Measurements from ENCODE around the gene EPB41L2.

The EPB41L2 gene

GRCh38 chr6:130864344-130864743, 198.7 kb downstream of the EPB41L2 start:
- H3K4me3 ChIP-seq = no peak overlapping the region
- no peak overlapping the region for H3K9ac ChIP-seq (ENCODE audit: insufficient read length)
- no peak overlapping the region for H3K27ac ChIP-seq
- H3K36me3 ChIP-seq (ENCODE audit: insufficient read depth, low read length) = peaks cover 46% of the 10 kb centered on the region
- no peaks in the 10 kb centered on the region for H3K9me3 ChIP-seq (ENCODE audit: low read depth, low read length)
- DNase-seq (ENCODE audit: low read depth, low spot score) = no peak
- no peak for TF ChIP-seq FOXP2 (optimal IDR thresholded peaks at IDR 0.05; ENCODE audit: control extremely low read depth, extremely low read length, insufficient read depth)
- TF ChIP-seq EZH2 (IDR thresholded peaks at IDR 0.05) = no peak
- no peak for TF ChIP-seq POLR2AphosphoS5 (IDR thresholded peaks at IDR 0.05; ENCODE audit: borderline replicate concordance, low read depth, low read length)

GRCh38 chr6:130863415-130864230, 199.4 kb downstream of the EPB41L2 start:
- no peak overlapping the region for H3K4me3 ChIP-seq
- no peak for DNase-seq (ENCODE audit: low read depth, low spot score)
- H3K36me3 ChIP-seq (ENCODE audit: insufficient read depth, low read length) = peaks cover 44% of the 10 kb centered on the region
- no peak overlapping the region for H3K27ac ChIP-seq
- TF ChIP-seq POLR2AphosphoS5 (IDR thresholded peaks at IDR 0.05; ENCODE audit: borderline replicate concordance, low read depth, low read length) = no peak
- no peak for TF ChIP-seq FOXP2 (optimal IDR thresholded peaks at IDR 0.05; ENCODE audit: control extremely low read depth, extremely low read length, insufficient read depth)
- no peak for TF ChIP-seq EZH2 (IDR thresholded peaks at IDR 0.05)
- no peaks in the 10 kb centered on the region for H3K9me3 ChIP-seq (ENCODE audit: low read depth, low read length)
- no peak overlapping the region for H3K9ac ChIP-seq (ENCODE audit: insufficient read length)

- H3K9ac ChIP-seq (ENCODE audit: insufficient read length) = no peak overlapping the region
- H3K4me3 ChIP-seq = no peak overlapping the region
- H3K27ac ChIP-seq = no peak overlapping the region
- DNase-seq (ENCODE audit: low read depth, low spot score) = no peak
- no peaks in the 10 kb centered on the region for H3K9me3 ChIP-seq (ENCODE audit: low read depth, low read length)
- no peak for TF ChIP-seq FOXP2 (optimal IDR thresholded peaks at IDR 0.05; ENCODE audit: control extremely low read depth, extremely low read length, insufficient read depth)
- no peak for TF ChIP-seq POLR2AphosphoS5 (IDR thresholded peaks at IDR 0.05; ENCODE audit: borderline replicate concordance, low read depth, low read length)
- TF ChIP-seq EZH2 (IDR thresholded peaks at IDR 0.05) = no peak
- H3K36me3 ChIP-seq (ENCODE audit: insufficient read depth, low read length) = peaks cover 55% of the 10 kb centered on the region
Measured at GRCh38 chr6:130862370-130862769, 200.7 kb downstream of the EPB41L2 start.

DNA sequence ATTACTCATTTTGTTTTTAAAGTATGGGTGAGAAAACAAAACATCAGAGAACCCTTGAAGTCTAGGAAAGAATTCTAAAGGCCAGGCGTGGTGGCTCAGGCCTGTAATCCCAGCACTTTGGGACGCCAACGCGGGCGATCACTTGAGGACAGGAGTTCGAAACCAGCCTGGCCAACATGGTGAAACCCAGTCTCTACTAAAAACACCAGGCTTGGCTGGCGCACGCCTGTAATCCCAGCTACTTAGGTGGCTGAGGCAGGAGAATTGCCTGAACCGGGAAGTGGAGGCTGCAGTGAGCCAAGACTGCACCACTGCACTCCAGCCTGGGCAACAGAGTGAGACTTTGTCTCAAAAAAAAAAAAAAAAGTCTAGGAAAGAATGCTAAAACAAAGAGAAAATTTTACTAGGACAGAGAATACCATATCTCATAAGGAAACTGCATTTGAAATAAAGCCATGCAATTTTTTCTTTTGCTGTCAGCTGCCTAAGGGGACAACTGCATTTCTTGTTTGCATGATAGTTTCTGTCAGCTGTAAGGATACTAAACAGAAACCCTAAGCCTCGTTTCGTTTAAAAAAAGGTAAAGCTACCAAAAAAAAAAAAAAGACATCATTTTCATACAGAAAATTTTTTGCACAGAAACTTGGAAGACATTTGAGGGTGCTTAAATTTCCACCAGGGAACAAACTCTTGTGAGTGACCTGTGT, 203.7 kb downstream of the EPB41L2 start:
- Histone ChIP-seq H3K4me3 (no peak overlapping the region), H3K9me3 (ENCODE audit: low read depth, low read length) (0 out of 2 replicates have a peak, but pooled peaks cover 4% of the 10 kb centered on the region), H3K9ac (ENCODE audit: insufficient read length) (no peak overlapping the region), H3K36me3 (ENCODE audit: insufficient read depth, low read length) (peaks cover 42% of the 10 kb centered on the region), H3K27ac (no peak overlapping the region)
- DNase-seq (ENCODE audit: low read depth, low spot score) = no peak
- no peak for TF ChIP-seq EZH2 (IDR thresholded peaks at IDR 0.05)
- no peak for TF ChIP-seq FOXP2 (optimal IDR thresholded peaks at IDR 0.05; ENCODE audit: control extremely low read depth, extremely low read length, insufficient read depth)
- TF ChIP-seq POLR2AphosphoS5 (IDR thresholded peaks at IDR 0.05; ENCODE audit: borderline replicate concordance, low read depth, low read length) = no peak

DNA sequence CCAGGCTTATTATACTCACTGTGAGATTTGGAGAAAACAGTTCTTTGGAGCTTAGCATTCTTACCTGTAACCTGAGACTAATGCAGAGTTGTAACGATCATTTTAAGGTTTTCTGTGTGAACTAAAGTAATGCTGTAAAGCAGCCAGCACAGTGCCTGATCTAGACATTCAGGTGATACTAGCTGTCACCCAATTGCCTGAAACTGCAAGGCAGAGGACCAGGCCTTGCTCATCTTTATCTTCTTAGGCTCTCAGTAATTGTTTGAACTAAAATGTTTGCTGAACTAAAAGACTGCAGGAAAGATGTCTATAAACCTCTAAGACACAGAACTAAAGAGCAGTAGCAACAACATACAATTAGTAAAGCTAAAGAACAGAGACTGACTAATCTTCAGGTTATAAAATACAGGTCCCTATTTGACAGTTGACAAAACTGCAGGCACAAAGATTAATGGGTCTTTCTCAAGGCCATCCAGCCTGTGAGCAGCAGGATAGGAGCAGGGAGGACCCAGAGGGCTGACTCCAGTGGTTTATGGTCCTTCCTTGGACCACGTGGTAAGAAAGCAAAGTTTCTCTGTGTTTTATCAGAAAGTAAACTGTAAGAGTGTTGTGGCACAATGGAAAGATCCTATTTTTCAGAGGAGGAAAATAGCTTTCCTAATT, 204.4 kb downstream of the EPB41L2 start:
- Histone ChIP-seq H3K9me3 (ENCODE audit: low read depth, low read length) (0 out of 2 replicates have a peak, but pooled peaks cover 4% of the 10 kb centered on the region), H3K27ac (no peak overlapping the region), H3K4me3 (no peak overlapping the region), H3K36me3 (ENCODE audit: insufficient read depth, low read length) (peaks cover 35% of the 10 kb centered on the region), H3K9ac (ENCODE audit: insufficient read length) (no peak overlapping the region)
- no peak for DNase-seq (ENCODE audit: low read depth, low spot score)
- TF ChIP-seq FOXP2 (optimal IDR thresholded peaks at IDR 0.05; ENCODE audit: control extremely low read depth, extremely low read length, insufficient read depth) = no peak
- no peak for TF ChIP-seq EZH2 (IDR thresholded peaks at IDR 0.05)

DNA sequence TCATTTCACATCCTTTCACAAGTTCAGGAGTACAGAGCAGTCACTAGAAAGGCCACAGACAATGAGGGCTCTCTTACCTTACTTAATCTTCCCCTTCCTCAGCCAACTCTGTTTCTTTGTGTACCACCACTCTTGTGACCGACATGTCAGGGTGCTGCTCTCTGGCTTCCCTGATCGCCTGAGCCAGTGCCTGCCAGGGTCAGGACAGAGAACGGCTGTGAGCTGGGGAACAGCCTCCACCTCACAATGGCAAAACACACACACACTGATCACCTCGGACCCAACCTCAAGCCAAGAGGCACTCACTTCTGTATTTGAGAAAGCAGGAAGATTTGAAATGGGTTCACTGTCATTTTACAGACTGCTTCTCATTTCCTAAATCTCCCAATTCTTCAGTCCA, 205.0 kb downstream of the EPB41L2 start:
- Histone ChIP-seq H3K36me3 (ENCODE audit: insufficient read depth, low read length) (peaks cover 31% of the 10 kb centered on the region), H3K9ac (ENCODE audit: insufficient read length) (no peak overlapping the region), H3K9me3 (ENCODE audit: low read depth, low read length) (0 out of 2 replicates have a peak, but pooled peaks cover 4% of the 10 kb centered on the region), H3K4me3 (no peak overlapping the region), H3K27ac (no peak overlapping the region)
- TF ChIP-seq FOXP2 (optimal IDR thresholded peaks at IDR 0.05; ENCODE audit: control extremely low read depth, extremely low read length, insufficient read depth) (no peak), POLR2AphosphoS5 (IDR thresholded peaks at IDR 0.05; ENCODE audit: borderline replicate concordance, low read depth, low read length) (no peak), EZH2 (IDR thresholded peaks at IDR 0.05) (no peak)
- DNase-seq (ENCODE audit: low read depth, low spot score) = no peak

- Histone ChIP-seq H3K27ac (no peak overlapping the region), H3K9me3 (ENCODE audit: low read depth, low read length) (0 out of 2 replicates have a peak, but pooled peaks cover 4% of the 10 kb centered on the region), H3K9ac (ENCODE audit: insufficient read length) (no peak overlapping the region), H3K4me3 (no peak overlapping the region), H3K36me3 (ENCODE audit: insufficient read depth, low read length) (peaks cover 22% of the 10 kb centered on the region)
- TF ChIP-seq POLR2AphosphoS5 (IDR thresholded peaks at IDR 0.05; ENCODE audit: borderline replicate concordance, low read depth, low read length) (no peak), FOXP2 (optimal IDR thresholded peaks at IDR 0.05; ENCODE audit: control extremely low read depth, extremely low read length, insufficient read depth) (no peak), EZH2 (IDR thresholded peaks at IDR 0.05) (no peak)
- no peak for DNase-seq (ENCODE audit: low read depth, low spot score)
Measured at GRCh38 chr6:130853555-130854183, 209.4 kb downstream of the EPB41L2 start.

All from SK-N-MC (cell line).